ENCODE results near the gene GRAMD1C. TPM values are rescaled to one million over a fixed set of nuclear protein-coding genes. Genes with fewer than 3 reads are reported as not detected.

Gene GRAMD1C
- total RNA-seq, 1 experiment from 2014 or later: 3.9 TPM

- Mint-ChIP-seq H3K4me3 (ENCODE audit: unreplicated experiment) (peak overlapping the region; percentile 27), H3K9me3 (ENCODE audit: unreplicated experiment) (no peaks in the 10 kb centered on the region), H3K27me3 (ENCODE audit: insufficient read depth, unreplicated experiment) (no peaks in the 10 kb centered on the region), H3K27ac (ENCODE audit: unreplicated experiment) (no peak overlapping the region), H3K4me1 (ENCODE audit: low read depth, unreplicated experiment) (peaks cover 11% of the 10 kb centered on the region), H3K36me3 (ENCODE audit: insufficient read depth, unreplicated experiment) (no peaks in the 10 kb centered on the region)
- Histone ChIP-seq H3K27me3 (replicated peaks; ENCODE audit: control insufficient read depth, insufficient read depth, low read length) (no peaks in the 10 kb centered on the region), H3K4me3 (ENCODE audit: low read depth, low read length) (no peak overlapping the region), H3K36me3 (ENCODE audit: control insufficient read depth, insufficient read depth, low read length) (no peaks in the 10 kb centered on the region), H3K9me3 (no peaks in the 10 kb centered on the region), H3K4me1 (peaks cover 17% of the 10 kb centered on the region)
- TF ChIP-seq CTCF (IDR thresholded peaks at IDR 0.05; ENCODE audit: insufficient read depth in 1 of 2, low read depth in 1 of 2, low read length in 1 of 2, severe bottlenecking in 1 of 2, unreplicated experiment in 1 of 2): no peak
- BruUV-seq (replicated peaks): no TSS peak
- POLR2A ChIA-PET: no interaction called here
- peak in 1 of 2 experiments; percentile 38 for DNase-seq
- intact Hi-C loops (cut with micrococcal nuclease; ENCODE audit: unreplicated experiment): no loop called here
- CTCF ChIA-PET: no interaction called here
These were observed 35.4 kb downstream of the GRAMD1C start for GRCh38 chr3:113873814-113874526.

- H3K4me3 Mint-ChIP-seq (ENCODE audit: unreplicated experiment): no peak overlapping the region
- no peaks in the 10 kb centered on the region for H3K27me3 ChIP-seq (replicated peaks; ENCODE audit: control insufficient read depth, insufficient read depth, low read length)
- peaks cover 15% of the 10 kb centered on the region for H3K4me1 ChIP-seq
- DNase-seq: no peak
- no peaks in the 10 kb centered on the region for H3K36me3 Mint-ChIP-seq (ENCODE audit: insufficient read depth, unreplicated experiment)
- H3K9me3 ChIP-seq: no peaks in the 10 kb centered on the region
- H3K27me3 Mint-ChIP-seq (ENCODE audit: insufficient read depth, unreplicated experiment): no peaks in the 10 kb centered on the region
- BruUV-seq (replicated peaks): no TSS peak
- H3K27ac Mint-ChIP-seq (ENCODE audit: unreplicated experiment): no peak overlapping the region
- H3K36me3 ChIP-seq (ENCODE audit: control insufficient read depth, insufficient read depth, low read length): no peaks in the 10 kb centered on the region
- ChIA-PET CTCF (no interaction called here), POLR2A (no interaction called here)
- H3K9me3 Mint-ChIP-seq (ENCODE audit: unreplicated experiment): no peaks in the 10 kb centered on the region
- TF ChIP-seq CTCF (IDR thresholded peaks at IDR 0.05; ENCODE audit: insufficient read depth in 1 of 2, low read depth in 1 of 2, low read length in 1 of 2, severe bottlenecking in 1 of 2, unreplicated experiment in 1 of 2): no peak
- peaks cover 11% of the 10 kb centered on the region for H3K4me1 Mint-ChIP-seq (ENCODE audit: low read depth, unreplicated experiment)
- intact Hi-C loops (cut with micrococcal nuclease; ENCODE audit: unreplicated experiment): no loop called here
- H3K4me3 ChIP-seq (ENCODE audit: low read depth, low read length): no peak overlapping the region
These were observed 39.8 kb downstream of the GRAMD1C start for GRCh38 chr3:113878403-113878802.

GRCh38 chr3:113885050-113885449 is 46.5 kb downstream of the GRAMD1C start:
- Histone ChIP-seq H3K36me3 (ENCODE audit: control insufficient read depth, insufficient read depth, low read length) (no peaks in the 10 kb centered on the region), H3K4me1 (no peaks in the 10 kb centered on the region), H3K4me3 (ENCODE audit: low read depth, low read length) (no peak overlapping the region), H3K9me3 (no peaks in the 10 kb centered on the region), H3K27me3 (replicated peaks; ENCODE audit: control insufficient read depth, insufficient read depth, low read length) (no peaks in the 10 kb centered on the region)
- BruUV-seq (replicated peaks): no TSS peak
- Mint-ChIP-seq H3K9me3 (ENCODE audit: unreplicated experiment) (no peaks in the 10 kb centered on the region), H3K4me1 (ENCODE audit: low read depth, unreplicated experiment) (no peaks in the 10 kb centered on the region), H3K27me3 (ENCODE audit: insufficient read depth, unreplicated experiment) (no peaks in the 10 kb centered on the region), H3K36me3 (ENCODE audit: insufficient read depth, unreplicated experiment) (no peaks in the 10 kb centered on the region), H3K4me3 (ENCODE audit: unreplicated experiment) (no peak overlapping the region), H3K27ac (ENCODE audit: unreplicated experiment) (no peak overlapping the region)
- CTCF ChIA-PET: no interaction called here
- TF ChIP-seq CTCF (IDR thresholded peaks at IDR 0.05; ENCODE audit: insufficient read depth in 1 of 2, low read depth in 1 of 2, low read length in 1 of 2, severe bottlenecking in 1 of 2, unreplicated experiment in 1 of 2): no peak
- DNase-seq: no peak
- POLR2A ChIA-PET: no interaction called here
- intact Hi-C loops (cut with micrococcal nuclease; ENCODE audit: unreplicated experiment): no loop called here

Data from Caco-2 (cell line).